ENCODE measurements around the gene PRSS12.

Gene PRSS12

GRCh38 chr4:118278473-118279274 is 74.1 kb downstream of the PRSS12 start:
- peak; percentile 98 for DNase-seq
- no CpG with 5 or more reads among the region's 56 CpGs for WGBS (ENCODE audit: extremely low coverage, insufficient coverage, low lambda C conversion rate)
- no peak overlapping the region for H4K5ac ChIP-seq (ENCODE audit: low read length)
- H2BK15ac ChIP-seq (replicated peaks; ENCODE audit: low read depth): no peak overlapping the region
- H2AK5ac ChIP-seq (ENCODE audit: low read length): no peak overlapping the region
- H4K8ac ChIP-seq (ENCODE audit: low read depth, low read length): no peak overlapping the region
- H3K18ac ChIP-seq (ENCODE audit: low read length): peak overlapping the region; percentile 81
- no peaks in the 10 kb centered on the region for H3K4me1 ChIP-seq (ENCODE audit: control insufficient read depth, low read depth, low read length)
- no peaks in the 10 kb centered on the region for H3K36me3 ChIP-seq (ENCODE audit: control insufficient read depth, insufficient read depth, low read length)
- H3K79me1 ChIP-seq (ENCODE audit: low read length): no peaks in the 10 kb centered on the region
- H3K4me3 ChIP-seq (ENCODE audit: low read length): peak overlapping the region; percentile 62
- peak overlapping the region; percentile 49 for H3K4me2 ChIP-seq (ENCODE audit: low read length)
- peak overlapping the region; percentile 79 for H2BK5ac ChIP-seq (ENCODE audit: low read length)
- peak overlapping the region; percentile 52 for H3K27ac ChIP-seq (ENCODE audit: low read depth, low read length)
- H3K27me3 ChIP-seq (ENCODE audit: insufficient read depth, low read length, poor library complexity): no peaks in the 10 kb centered on the region
- peak overlapping the region; percentile 52 for H3K23ac ChIP-seq (ENCODE audit: low read length)
- peaks cover 11% of the 10 kb centered on the region for H3K79me2 ChIP-seq (ENCODE audit: control insufficient read depth, insufficient read depth, low read length)
- peak overlapping the region; percentile 99 for H3K9ac ChIP-seq (ENCODE audit: low read length)
- H3K56ac ChIP-seq (ENCODE audit: low read length): peak overlapping the region; percentile 97
- no peak overlapping the region for H2BK120ac ChIP-seq (ENCODE audit: low read depth, low read length)
- H3K4ac ChIP-seq (ENCODE audit: low read depth, low read length): peak overlapping the region; percentile 86

DNA sequence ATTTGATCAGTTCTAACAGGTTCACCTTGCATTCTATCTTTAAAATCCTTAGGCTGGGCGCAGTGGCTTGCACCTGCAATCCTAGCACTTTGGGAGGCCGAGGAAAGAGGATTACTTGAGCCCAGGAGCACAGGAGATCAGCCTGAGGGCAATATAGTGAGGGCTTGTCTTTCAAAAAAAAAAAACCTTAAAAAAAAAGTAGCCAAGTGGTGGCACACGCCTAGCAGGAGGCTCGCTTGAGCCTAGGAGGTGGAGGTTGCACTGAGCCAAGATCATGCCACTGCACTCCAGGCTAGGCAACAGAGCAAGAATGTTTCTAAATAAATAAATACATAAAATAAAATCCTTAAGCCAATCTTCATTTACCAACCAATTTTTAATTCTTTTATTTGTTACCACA is 75.6 kb downstream of the PRSS12 start:
- Histone ChIP-seq H3K27me3 (ENCODE audit: insufficient read depth, low read length, poor library complexity) (no peaks in the 10 kb centered on the region), H3K79me1 (ENCODE audit: low read length) (no peaks in the 10 kb centered on the region), H3K79me2 (ENCODE audit: control insufficient read depth, insufficient read depth, low read length) (peaks cover 11% of the 10 kb centered on the region), H3K23ac (ENCODE audit: low read length) (no peak overlapping the region), H3K4me3 (ENCODE audit: low read length) (no peak overlapping the region), H2BK120ac (ENCODE audit: low read depth, low read length) (no peak overlapping the region), H3K18ac (ENCODE audit: low read length) (no peak overlapping the region), H4K8ac (ENCODE audit: low read depth, low read length) (no peak overlapping the region), H4K5ac (ENCODE audit: low read length) (no peak overlapping the region), H3K4me1 (ENCODE audit: control insufficient read depth, low read depth, low read length) (no peaks in the 10 kb centered on the region), H3K27ac (ENCODE audit: low read depth, low read length) (no peak overlapping the region), H3K9ac (ENCODE audit: low read length) (no peak overlapping the region), H2AK5ac (ENCODE audit: low read length) (no peak overlapping the region), H2BK15ac (replicated peaks; ENCODE audit: low read depth) (no peak overlapping the region), H3K56ac (ENCODE audit: low read length) (no peak overlapping the region), H3K36me3 (ENCODE audit: control insufficient read depth, insufficient read depth, low read length) (no peaks in the 10 kb centered on the region), H3K4ac (ENCODE audit: low read depth, low read length) (no peak overlapping the region), H2BK5ac (ENCODE audit: low read length) (no peak overlapping the region), H3K4me2 (ENCODE audit: low read length) (no peak overlapping the region)
- DNase-seq: no peak
- no CpG with 5 or more reads among the region's 4 CpGs for WGBS (ENCODE audit: extremely low coverage, insufficient coverage, low lambda C conversion rate)

- Histone ChIP-seq H3K4me3 (ENCODE audit: low read length) (no peak overlapping the region), H3K4me1 (ENCODE audit: control insufficient read depth, low read depth, low read length) (no peaks in the 10 kb centered on the region), H3K27me3 (ENCODE audit: insufficient read depth, low read length, poor library complexity) (no peaks in the 10 kb centered on the region), H3K79me2 (ENCODE audit: control insufficient read depth, insufficient read depth, low read length) (peaks cover 11% of the 10 kb centered on the region), H3K4ac (ENCODE audit: low read depth, low read length) (no peak overlapping the region), H2BK5ac (ENCODE audit: low read length) (no peak overlapping the region), H3K9ac (ENCODE audit: low read length) (no peak overlapping the region), H2BK120ac (ENCODE audit: low read depth, low read length) (no peak overlapping the region), H4K5ac (ENCODE audit: low read length) (no peak overlapping the region), H2BK15ac (replicated peaks; ENCODE audit: low read depth) (no peak overlapping the region), H3K4me2 (ENCODE audit: low read length) (no peak overlapping the region), H3K18ac (ENCODE audit: low read length) (no peak overlapping the region), H3K27ac (ENCODE audit: low read depth, low read length) (no peak overlapping the region), H4K8ac (ENCODE audit: low read depth, low read length) (no peak overlapping the region), H2AK5ac (ENCODE audit: low read length) (no peak overlapping the region), H3K36me3 (ENCODE audit: control insufficient read depth, insufficient read depth, low read length) (no peaks in the 10 kb centered on the region), H3K23ac (ENCODE audit: low read length) (no peak overlapping the region), H3K79me1 (ENCODE audit: low read length) (no peaks in the 10 kb centered on the region), H3K56ac (ENCODE audit: low read length) (no peak overlapping the region)
- no CpG with 5 or more reads among the region's 2 CpGs for WGBS (ENCODE audit: extremely low coverage, insufficient coverage, low lambda C conversion rate)
- DNase-seq: no peak
These were observed 76.2 kb downstream of the PRSS12 start for GRCh38 chr4:118276580-118276979.

- Histone ChIP-seq H3K18ac (ENCODE audit: low read length) (no peak overlapping the region), H4K5ac (ENCODE audit: low read length) (no peak overlapping the region), H2BK120ac (ENCODE audit: low read depth, low read length) (no peak overlapping the region), H3K27ac (ENCODE audit: low read depth, low read length) (no peak overlapping the region), H3K56ac (ENCODE audit: low read length) (no peak overlapping the region), H3K4ac (ENCODE audit: low read depth, low read length) (no peak overlapping the region), H3K36me3 (ENCODE audit: control insufficient read depth, insufficient read depth, low read length) (no peaks in the 10 kb centered on the region), H3K23ac (ENCODE audit: low read length) (no peak overlapping the region), H3K27me3 (ENCODE audit: insufficient read depth, low read length, poor library complexity) (no peaks in the 10 kb centered on the region), H3K4me2 (ENCODE audit: low read length) (no peak overlapping the region), H3K79me1 (ENCODE audit: low read length) (no peaks in the 10 kb centered on the region), H2BK15ac (replicated peaks; ENCODE audit: low read depth) (no peak overlapping the region), H3K9ac (ENCODE audit: low read length) (no peak overlapping the region), H4K8ac (ENCODE audit: low read depth, low read length) (no peak overlapping the region), H3K4me1 (ENCODE audit: control insufficient read depth, low read depth, low read length) (no peaks in the 10 kb centered on the region), H3K4me3 (ENCODE audit: low read length) (no peak overlapping the region), H2BK5ac (ENCODE audit: low read length) (no peak overlapping the region), H3K79me2 (ENCODE audit: control insufficient read depth, insufficient read depth, low read length) (peaks cover under 1% of the 10 kb centered on the region), H2AK5ac (ENCODE audit: low read length) (no peak overlapping the region)
- DNase-seq: no peak
- no CpG with 5 or more reads among the region's 1 CpG for WGBS (ENCODE audit: extremely low coverage, insufficient coverage, low lambda C conversion rate)
These were observed 79.2 kb downstream of the PRSS12 start for GRCh38 chr4:118273642-118274041.

- WGBS (ENCODE audit: extremely low coverage, insufficient coverage, low lambda C conversion rate): no CpG with 5 or more reads among the region's 2 CpGs
- Histone ChIP-seq H3K23ac (ENCODE audit: low read length) (no peak overlapping the region), H4K8ac (ENCODE audit: low read depth, low read length) (no peak overlapping the region), H3K4me3 (ENCODE audit: low read length) (no peak overlapping the region), H2BK120ac (ENCODE audit: low read depth, low read length) (no peak overlapping the region), H3K79me1 (ENCODE audit: low read length) (no peaks in the 10 kb centered on the region), H4K5ac (ENCODE audit: low read length) (no peak overlapping the region), H3K27ac (ENCODE audit: low read depth, low read length) (no peak overlapping the region), H2AK5ac (ENCODE audit: low read length) (no peak overlapping the region), H3K36me3 (ENCODE audit: control insufficient read depth, insufficient read depth, low read length) (no peaks in the 10 kb centered on the region), H3K4ac (ENCODE audit: low read depth, low read length) (no peak overlapping the region), H2BK5ac (ENCODE audit: low read length) (no peak overlapping the region), H2BK15ac (replicated peaks; ENCODE audit: low read depth) (no peak overlapping the region), H3K79me2 (ENCODE audit: control insufficient read depth, insufficient read depth, low read length) (no peaks in the 10 kb centered on the region), H3K27me3 (ENCODE audit: insufficient read depth, low read length, poor library complexity) (no peaks in the 10 kb centered on the region), H3K56ac (ENCODE audit: low read length) (no peak overlapping the region), H3K18ac (ENCODE audit: low read length) (no peak overlapping the region), H3K9ac (ENCODE audit: low read length) (no peak overlapping the region), H3K4me2 (ENCODE audit: low read length) (no peak overlapping the region), H3K4me1 (ENCODE audit: control insufficient read depth, low read depth, low read length) (no peaks in the 10 kb centered on the region)
- DNase-seq: no peak
These were observed 81.0 kb downstream of the PRSS12 start for GRCh38 chr4:118271788-118272187.

DNA sequence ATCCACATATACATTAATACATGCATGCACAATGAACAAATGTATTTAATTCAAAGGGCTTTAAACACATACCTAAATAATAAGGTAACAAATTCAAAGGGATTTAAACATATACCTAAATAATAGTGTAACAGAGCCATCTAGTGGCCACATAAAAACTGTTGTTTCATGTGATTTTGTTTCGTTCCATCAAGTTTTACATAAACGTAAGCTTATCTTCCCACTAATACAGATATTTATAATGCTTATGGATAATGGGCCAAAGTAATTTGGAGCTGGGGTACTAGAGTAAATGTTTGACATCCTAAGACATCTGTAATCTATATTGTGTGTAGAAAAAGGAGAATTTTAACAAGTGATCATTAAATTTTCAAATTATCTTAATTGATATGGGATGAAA is 82.3 kb downstream of the PRSS12 start:
- Histone ChIP-seq H2BK120ac (ENCODE audit: low read depth, low read length) (no peak overlapping the region), H3K36me3 (ENCODE audit: control insufficient read depth, insufficient read depth, low read length) (no peaks in the 10 kb centered on the region), H4K8ac (ENCODE audit: low read depth, low read length) (no peak overlapping the region), H3K4me1 (ENCODE audit: control insufficient read depth, low read depth, low read length) (no peaks in the 10 kb centered on the region), H3K27me3 (ENCODE audit: insufficient read depth, low read length, poor library complexity) (no peaks in the 10 kb centered on the region), H2BK15ac (replicated peaks; ENCODE audit: low read depth) (no peak overlapping the region), H3K4ac (ENCODE audit: low read depth, low read length) (no peak overlapping the region), H3K4me2 (ENCODE audit: low read length) (no peak overlapping the region), H3K4me3 (ENCODE audit: low read length) (no peak overlapping the region), H4K5ac (ENCODE audit: low read length) (no peak overlapping the region), H3K56ac (ENCODE audit: low read length) (no peak overlapping the region), H2AK5ac (ENCODE audit: low read length) (no peak overlapping the region), H3K23ac (ENCODE audit: low read length) (no peak overlapping the region), H3K9ac (ENCODE audit: low read length) (no peak overlapping the region), H3K27ac (ENCODE audit: low read depth, low read length) (no peak overlapping the region), H2BK5ac (ENCODE audit: low read length) (no peak overlapping the region), H3K79me2 (ENCODE audit: control insufficient read depth, insufficient read depth, low read length) (no peaks in the 10 kb centered on the region), H3K18ac (ENCODE audit: low read length) (no peak overlapping the region), H3K79me1 (ENCODE audit: low read length) (no peaks in the 10 kb centered on the region)
- WGBS (ENCODE audit: extremely low coverage, insufficient coverage, low lambda C conversion rate): no CpG with 5 or more reads among the region's 2 CpGs
- DNase-seq: peak; percentile 45
